Thyroid gland (tissue), 4 donors: ENCODE data around the gene MSH4. TPM values are rescaled to one million over a fixed set of nuclear protein-coding genes. Genes with fewer than 3 reads are reported as not detected.

Experiments used
- DNase-seq, 2 donors: peaks; one replicate each; pipeline ENCODE4 v3.0.0-alpha.2; 2019
- H3K27ac ChIP-seq, 3 donors: fragments of 200-600 bp; sonication (generic); 1 replicate in 2 of 3; 2 replicates in 1 of 3; pipeline ENCODE4 v1.5.1; 2016 to 2019; ENCODE audit warnings: mild to moderate bottlenecking in 1 of 3, moderate library complexity in 1 of 3
- H3K27me3 ChIP-seq: fragments of 200-600 bp; sonication (generic); one replicate; pipeline ENCODE4 v1.5.1; 2019
- H3K36me3 ChIP-seq, 2 donors: fragments of 200-600 bp; sonication (generic); one replicate each; pipeline ENCODE4 v1.5.1; 2016 to 2019
- H3K4me1 ChIP-seq, 2 donors: fragments of 200-600 bp; sonication (generic); one replicate each; pipeline ENCODE4 v1.5.1; 2017 to 2019
- H3K4me3 ChIP-seq, 3 donors: fragments of 200-600 bp; sonication (generic); replicated peaks in 1 of 3; 1 replicate in 2 of 3; 2 replicates in 1 of 3; pipeline ENCODE4 v1.5.1; 2016; ENCODE audit warnings: mild to moderate bottlenecking in 1 of 3
- H3K9me3 ChIP-seq: fragments of 200-600 bp; sonication (generic); one replicate; pipeline ENCODE4 v1.5.1; 2017
- POLR2A ChIP-seq, 2 donors: fragments of 450-650 bp; IDR thresholded peaks; one replicate each; pipeline ENCODE4 v1.6.1; 2017; ENCODE audit warnings: antibody characterized with exemption in 2 of 2, mild to moderate bottlenecking in 2 of 2, moderate library complexity in 1 of 2
- WGBS, 2 donors: methylation state at CpG; one replicate each; pipeline ENCODE4 v1.1.5; 2017; 5-methylcytosine and 5-hydroxymethylcytosine counted together
- intact Hi-C: fragments of 100-400 bp; cut with DNase I; formaldehyde crosslinking; loops from one replicate; pipeline ENCODE4 v1.15.1; 2023
- total RNA-seq, 4 donors: library from RNA; depleted of rRNA; stranded (reverse); fragments of >200 nt; gene quantifications; one replicate each; pipeline ENCODE4 v1.2.3, GENCODE V29; 2016
- TF ChIP-seq, protein P1 (sequence below), 6 experiments: fragments of 200-600 bp in 3 of 6; fragments of 450-650 bp in 3 of 6; sonication (generic) in 3 of 6; IDR thresholded peaks; one replicate each; pipeline ENCODE4 v1.5.1; 2016 to 2019; ENCODE audit warnings: antibody characterized with exemption in 6 of 6, mild to moderate bottlenecking in 2 of 6, inconsistent platforms in 1 of 6, moderate library complexity in 1 of 6

MSH4 gene
- total RNA-seq, 4 donors from 2014 or later = 0.22 to 0.40 TPM; not detected in 2

DNA sequence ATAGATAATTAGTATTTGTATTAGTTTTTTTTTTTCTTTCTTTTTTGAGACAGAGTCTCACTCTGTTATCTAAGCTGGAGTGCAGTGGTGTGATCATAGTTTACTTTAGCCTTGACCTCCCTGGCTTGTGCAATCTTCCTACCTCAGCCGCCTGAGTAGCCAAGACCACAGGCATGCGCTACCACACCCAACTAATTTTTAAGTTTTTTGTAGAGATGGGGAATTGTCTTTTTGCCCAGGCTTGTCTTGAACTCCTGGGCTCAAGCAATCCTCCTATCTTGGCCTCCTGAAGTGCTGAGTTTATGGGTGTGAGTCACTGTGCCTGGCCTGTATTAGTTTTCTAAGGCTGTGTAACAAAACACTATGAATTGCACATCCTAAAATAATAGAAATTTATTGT is 58.3 kb downstream of the MSH4 start:
- TF ChIP-seq, protein P1, sequence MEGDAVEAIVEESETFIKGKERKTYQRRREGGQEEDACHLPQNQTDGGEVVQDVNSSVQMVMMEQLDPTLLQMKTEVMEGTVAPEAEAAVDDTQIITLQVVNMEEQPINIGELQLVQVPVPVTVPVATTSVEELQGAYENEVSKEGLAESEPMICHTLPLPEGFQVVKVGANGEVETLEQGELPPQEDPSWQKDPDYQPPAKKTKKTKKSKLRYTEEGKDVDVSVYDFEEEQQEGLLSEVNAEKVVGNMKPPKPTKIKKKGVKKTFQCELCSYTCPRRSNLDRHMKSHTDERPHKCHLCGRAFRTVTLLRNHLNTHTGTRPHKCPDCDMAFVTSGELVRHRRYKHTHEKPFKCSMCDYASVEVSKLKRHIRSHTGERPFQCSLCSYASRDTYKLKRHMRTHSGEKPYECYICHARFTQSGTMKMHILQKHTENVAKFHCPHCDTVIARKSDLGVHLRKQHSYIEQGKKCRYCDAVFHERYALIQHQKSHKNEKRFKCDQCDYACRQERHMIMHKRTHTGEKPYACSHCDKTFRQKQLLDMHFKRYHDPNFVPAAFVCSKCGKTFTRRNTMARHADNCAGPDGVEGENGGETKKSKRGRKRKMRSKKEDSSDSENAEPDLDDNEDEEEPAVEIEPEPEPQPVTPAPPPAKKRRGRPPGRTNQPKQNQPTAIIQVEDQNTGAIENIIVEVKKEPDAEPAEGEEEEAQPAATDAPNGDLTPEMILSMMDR (IDR thresholded peaks at IDR 0.05) = no peak
- no peak for TF ChIP-seq POLR2A (IDR thresholded peaks at IDR 0.05)
- no peaks in the 10 kb centered on the region for H3K36me3 ChIP-seq
- no peaks in the 10 kb centered on the region for H3K4me1 ChIP-seq
- no peak for DNase-seq
- WGBS, 2 donors = 81 to 88% methylated on average over 2 of the region's 2 CpGs
- intact Hi-C loops = no loop called here
- H3K27me3 ChIP-seq = no peaks in the 10 kb centered on the region
- H3K9me3 ChIP-seq = no peaks in the 10 kb centered on the region
- H3K4me3 ChIP-seq = no peak overlapping the region
- H3K27ac ChIP-seq = no peak overlapping the region

DNA sequence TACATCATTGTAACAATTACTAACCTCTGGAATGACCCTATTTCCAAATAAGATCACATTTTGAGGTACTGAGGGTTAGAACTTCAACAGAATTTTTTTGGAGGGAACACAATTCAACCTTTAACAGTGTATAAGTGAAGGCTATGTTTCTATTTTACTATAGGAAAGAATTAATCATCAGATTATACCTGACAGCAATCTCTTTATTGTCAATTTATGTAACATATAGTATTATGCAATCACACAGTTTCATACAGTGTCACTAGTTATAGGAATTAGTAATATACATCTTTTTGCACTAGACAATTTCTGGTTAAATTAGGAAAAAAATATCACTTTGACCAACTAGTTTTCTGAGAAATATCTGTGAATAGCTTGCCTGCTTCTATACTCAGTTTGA is 59.1 kb downstream of the MSH4 start:
- intact Hi-C loops = no loop called here
- no peak overlapping the region for H3K4me3 ChIP-seq
- TF ChIP-seq, protein P1 (IDR thresholded peaks at IDR 0.05) = no peak
- no peak for TF ChIP-seq POLR2A (IDR thresholded peaks at IDR 0.05)
- no peaks in the 10 kb centered on the region for H3K4me1 ChIP-seq
- H3K9me3 ChIP-seq = no peaks in the 10 kb centered on the region
- H3K27me3 ChIP-seq = no peaks in the 10 kb centered on the region
- no peak for DNase-seq
- H3K27ac ChIP-seq = no peak overlapping the region
- no peaks in the 10 kb centered on the region for H3K36me3 ChIP-seq

DNA sequence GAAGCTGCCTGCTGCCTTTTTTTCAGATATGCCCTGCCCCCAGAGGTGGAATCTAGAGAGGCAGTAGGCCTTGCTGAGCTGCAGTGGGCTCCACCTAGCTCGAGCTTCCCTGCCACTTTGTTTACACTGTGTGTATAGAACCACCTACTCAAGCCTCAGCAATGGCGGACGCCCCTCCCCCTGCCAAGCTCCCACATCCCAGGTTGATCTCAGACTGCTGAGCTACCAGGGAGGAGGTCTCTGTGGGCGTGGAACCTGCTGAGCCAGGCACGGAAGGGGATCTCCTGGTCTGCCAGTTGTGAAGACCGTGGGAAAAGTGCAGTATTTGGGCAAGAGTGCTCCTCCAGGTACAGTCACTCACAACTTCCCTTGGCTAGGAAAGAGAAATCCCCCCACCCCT is 65.1 kb downstream of the MSH4 start:
- Histone ChIP-seq H3K4me1 (no peaks in the 10 kb centered on the region), H3K27ac (no peak overlapping the region), H3K36me3 (no peaks in the 10 kb centered on the region), H3K9me3 (no peaks in the 10 kb centered on the region), H3K27me3 (no peaks in the 10 kb centered on the region), H3K4me3 (no peak overlapping the region)
- intact Hi-C loops = no loop called here
- TF ChIP-seq, protein P1 (IDR thresholded peaks at IDR 0.05) = no peak
- no peak for TF ChIP-seq POLR2A (IDR thresholded peaks at IDR 0.05)
- WGBS, 2 donors = 65 to 69% methylated on average over 6 of the region's 6 CpGs
- DNase-seq = no peak

DNA sequence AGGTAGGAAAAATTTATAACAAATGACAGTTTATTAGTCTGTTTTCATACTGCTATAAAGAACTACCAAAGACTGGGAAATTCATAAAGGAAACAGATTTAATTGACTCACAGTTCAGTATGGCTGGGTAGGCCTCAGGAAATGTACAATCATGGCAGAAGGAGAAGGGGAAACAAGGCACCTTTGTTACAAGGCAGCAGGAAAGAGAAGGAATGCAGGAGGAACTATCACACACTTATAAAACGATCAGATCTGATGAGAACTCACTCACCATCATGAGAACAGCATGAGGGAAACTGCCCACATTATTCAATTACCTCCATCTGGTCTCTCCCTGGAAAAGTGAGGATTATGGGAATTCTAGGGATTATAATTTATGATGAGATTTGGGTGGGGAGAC is 74.3 kb downstream of the MSH4 start:
- no peaks in the 10 kb centered on the region for H3K36me3 ChIP-seq
- WGBS, 2 donors = 50 to 58% methylated on average over 1 of the region's 1 CpG
- intact Hi-C loops = no loop called here

DNA sequence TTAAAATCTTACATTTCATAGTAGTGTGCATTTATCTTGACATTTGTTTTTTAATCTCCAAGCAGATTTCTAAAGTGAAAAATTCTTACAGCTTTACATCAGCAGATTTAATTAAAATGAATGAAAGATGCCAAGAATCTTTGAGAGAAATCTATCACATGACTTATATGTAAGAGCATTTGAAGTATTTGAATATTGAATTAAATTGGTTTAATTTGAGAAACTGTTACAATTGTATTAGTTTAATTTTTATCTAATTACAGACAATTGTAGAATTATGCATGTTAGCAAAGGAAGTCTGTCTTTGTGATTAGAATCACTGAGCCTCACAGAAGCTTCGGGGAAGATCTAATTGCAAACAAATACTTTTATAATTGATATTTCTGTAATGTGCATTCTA is 83.3 kb downstream of the MSH4 start:
- DNase-seq = no peak
- no peaks in the 10 kb centered on the region for H3K4me1 ChIP-seq
- intact Hi-C loops = no loop called here
- H3K9me3 ChIP-seq = no peaks in the 10 kb centered on the region
- no peak overlapping the region for H3K4me3 ChIP-seq
- TF ChIP-seq, protein P1 (IDR thresholded peaks at IDR 0.05) = no peak
- no peak for TF ChIP-seq POLR2A (IDR thresholded peaks at IDR 0.05)
- 83 to 89% methylated on average over 1 of the region's 1 CpG for WGBS, 2 donors
- H3K27ac ChIP-seq = no peak overlapping the region
- H3K36me3 ChIP-seq = no peaks in the 10 kb centered on the region
- no peaks in the 10 kb centered on the region for H3K27me3 ChIP-seq

More for the DNA sequence above, 74.3 kb downstream of the MSH4 start:
- DNase-seq = no peak
- no peak overlapping the region for H3K4me3 ChIP-seq
- no peak overlapping the region for H3K27ac ChIP-seq
- TF ChIP-seq POLR2A (IDR thresholded peaks at IDR 0.05) = no peak
- TF ChIP-seq, protein P1 (IDR thresholded peaks at IDR 0.05) = no peak
- H3K9me3 ChIP-seq = no peaks in the 10 kb centered on the region
- H3K4me1 ChIP-seq = no peaks in the 10 kb centered on the region
- no peaks in the 10 kb centered on the region for H3K27me3 ChIP-seq
